Measurements from ENCODE around the gene HS3ST3B1.

DNA sequence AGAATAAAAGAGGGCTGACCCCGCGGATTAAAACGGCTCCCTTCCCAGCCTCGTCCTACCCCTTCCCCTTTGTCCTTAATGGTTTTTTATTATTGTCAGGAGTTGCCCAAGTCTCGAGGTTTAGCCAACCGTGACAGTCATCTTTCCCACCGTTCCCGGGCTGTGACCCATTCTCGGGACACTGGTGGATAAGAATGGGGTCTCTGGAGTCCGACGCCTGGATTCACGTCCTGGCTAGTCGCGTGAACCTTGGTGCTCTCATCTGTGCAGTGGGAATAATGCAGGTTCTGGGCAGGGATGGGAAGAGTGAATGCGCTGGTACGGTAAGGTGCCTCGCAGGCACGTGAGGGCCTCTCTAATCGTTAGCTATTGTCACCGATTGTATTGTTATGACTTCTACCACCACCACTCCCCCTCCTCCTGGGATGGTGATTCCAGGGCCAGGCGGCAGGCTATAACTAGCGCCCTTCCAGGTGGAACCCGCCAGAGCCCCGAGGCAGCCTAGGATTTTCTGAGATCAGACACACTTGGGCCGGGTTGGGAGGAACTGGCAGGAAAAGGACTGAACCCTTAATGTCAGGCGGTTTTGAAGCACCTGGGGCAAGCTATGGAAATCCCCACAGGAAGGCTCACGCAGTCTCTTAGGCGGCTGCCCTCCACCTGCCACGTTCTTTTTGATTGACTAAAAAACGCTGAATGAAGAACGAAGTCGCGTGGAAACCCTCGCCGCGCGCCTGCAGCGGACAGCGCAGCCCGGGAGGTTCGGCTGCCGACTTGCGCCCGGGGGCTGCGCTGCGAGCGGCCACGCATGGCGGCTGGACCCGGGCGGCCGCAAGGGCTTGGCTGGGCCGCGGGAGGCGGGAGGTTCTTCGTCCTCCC is 2.7 kb downstream of the HS3ST3B1 start:
- TF ChIP-seq, protein P1, sequence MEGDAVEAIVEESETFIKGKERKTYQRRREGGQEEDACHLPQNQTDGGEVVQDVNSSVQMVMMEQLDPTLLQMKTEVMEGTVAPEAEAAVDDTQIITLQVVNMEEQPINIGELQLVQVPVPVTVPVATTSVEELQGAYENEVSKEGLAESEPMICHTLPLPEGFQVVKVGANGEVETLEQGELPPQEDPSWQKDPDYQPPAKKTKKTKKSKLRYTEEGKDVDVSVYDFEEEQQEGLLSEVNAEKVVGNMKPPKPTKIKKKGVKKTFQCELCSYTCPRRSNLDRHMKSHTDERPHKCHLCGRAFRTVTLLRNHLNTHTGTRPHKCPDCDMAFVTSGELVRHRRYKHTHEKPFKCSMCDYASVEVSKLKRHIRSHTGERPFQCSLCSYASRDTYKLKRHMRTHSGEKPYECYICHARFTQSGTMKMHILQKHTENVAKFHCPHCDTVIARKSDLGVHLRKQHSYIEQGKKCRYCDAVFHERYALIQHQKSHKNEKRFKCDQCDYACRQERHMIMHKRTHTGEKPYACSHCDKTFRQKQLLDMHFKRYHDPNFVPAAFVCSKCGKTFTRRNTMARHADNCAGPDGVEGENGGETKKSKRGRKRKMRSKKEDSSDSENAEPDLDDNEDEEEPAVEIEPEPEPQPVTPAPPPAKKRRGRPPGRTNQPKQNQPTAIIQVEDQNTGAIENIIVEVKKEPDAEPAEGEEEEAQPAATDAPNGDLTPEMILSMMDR (IDR thresholded peaks at IDR 0.05), result no peak
- TF ChIP-seq EP300 (IDR thresholded peaks at IDR 0.05; ENCODE audit: borderline replicate concordance in 1 of 2, low read depth in 1 of 2, low read length in 1 of 2), result no peak
- no peak for TF ChIP-seq TEAD4 (IDR thresholded peaks at IDR 0.05; ENCODE audit: borderline replicate concordance, insufficient read depth)
- TF ChIP-seq, protein P2, sequence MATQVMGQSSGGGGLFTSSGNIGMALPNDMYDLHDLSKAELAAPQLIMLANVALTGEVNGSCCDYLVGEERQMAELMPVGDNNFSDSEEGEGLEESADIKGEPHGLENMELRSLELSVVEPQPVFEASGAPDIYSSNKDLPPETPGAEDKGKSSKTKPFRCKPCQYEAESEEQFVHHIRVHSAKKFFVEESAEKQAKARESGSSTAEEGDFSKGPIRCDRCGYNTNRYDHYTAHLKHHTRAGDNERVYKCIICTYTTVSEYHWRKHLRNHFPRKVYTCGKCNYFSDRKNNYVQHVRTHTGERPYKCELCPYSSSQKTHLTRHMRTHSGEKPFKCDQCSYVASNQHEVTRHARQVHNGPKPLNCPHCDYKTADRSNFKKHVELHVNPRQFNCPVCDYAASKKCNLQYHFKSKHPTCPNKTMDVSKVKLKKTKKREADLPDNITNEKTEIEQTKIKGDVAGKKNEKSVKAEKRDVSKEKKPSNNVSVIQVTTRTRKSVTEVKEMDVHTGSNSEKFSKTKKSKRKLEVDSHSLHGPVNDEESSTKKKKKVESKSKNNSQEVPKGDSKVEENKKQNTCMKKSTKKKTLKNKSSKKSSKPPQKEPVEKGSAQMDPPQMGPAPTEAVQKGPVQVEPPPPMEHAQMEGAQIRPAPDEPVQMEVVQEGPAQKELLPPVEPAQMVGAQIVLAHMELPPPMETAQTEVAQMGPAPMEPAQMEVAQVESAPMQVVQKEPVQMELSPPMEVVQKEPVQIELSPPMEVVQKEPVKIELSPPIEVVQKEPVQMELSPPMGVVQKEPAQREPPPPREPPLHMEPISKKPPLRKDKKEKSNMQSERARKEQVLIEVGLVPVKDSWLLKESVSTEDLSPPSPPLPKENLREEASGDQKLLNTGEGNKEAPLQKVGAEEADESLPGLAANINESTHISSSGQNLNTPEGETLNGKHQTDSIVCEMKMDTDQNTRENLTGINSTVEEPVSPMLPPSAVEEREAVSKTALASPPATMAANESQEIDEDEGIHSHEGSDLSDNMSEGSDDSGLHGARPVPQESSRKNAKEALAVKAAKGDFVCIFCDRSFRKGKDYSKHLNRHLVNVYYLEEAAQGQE (IDR thresholded peaks at IDR 0.05; ENCODE audit: low read depth, low read length), result no peak
- TF ChIP-seq POLR2AphosphoS5 (IDR thresholded peaks at IDR 0.05; ENCODE audit: low read depth, low read length), result no peak
- no peak for TF ChIP-seq TAF1 (IDR thresholded peaks at IDR 0.05; ENCODE audit: borderline replicate concordance, low read depth, low read length)
- no peak for TF ChIP-seq EZH2phosphoT487 (IDR thresholded peaks at IDR 0.05; ENCODE audit: borderline replicate concordance, low read depth)
- TF ChIP-seq, protein P3, sequence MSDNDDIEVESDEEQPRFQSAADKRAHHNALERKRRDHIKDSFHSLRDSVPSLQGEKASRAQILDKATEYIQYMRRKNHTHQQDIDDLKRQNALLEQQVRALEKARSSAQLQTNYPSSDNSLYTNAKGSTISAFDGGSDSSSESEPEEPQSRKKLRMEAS (IDR thresholded peaks at IDR 0.05; ENCODE audit: low read depth), result no peak
- no peak for TF ChIP-seq NRF1 (IDR thresholded peaks at IDR 0.05; ENCODE audit: low read depth, low read length)
- TF ChIP-seq RFX5 (IDR thresholded peaks at IDR 0.05; ENCODE audit: low read length), result no peak
- no peak for TF ChIP-seq YY1 (IDR thresholded peaks at IDR 0.05; ENCODE audit: low read depth)
- TF ChIP-seq JUND (IDR thresholded peaks at IDR 0.05), result no peak
- no peak for TF ChIP-seq MXI1 (IDR thresholded peaks at IDR 0.05; ENCODE audit: low read depth, low read length)

Measured in SK-N-SH (cell line).